GM19328 (cell line): ENCODE measurements around the gene CHN2.

ENCODE experiments used
- ATAC-seq: cut with Tn5 transposase; IDR thresholded peaks from one replicate; pipeline ENCODE4 v1.9.1; 2021; ENCODE audit warnings: mild to moderate bottlenecking, moderate library complexity; ENCODE audit not compliant: unreplicated experiment

CHN2 gene

GRCh38 chr7:29421010-29421956 is 226.7 kb downstream of the CHN2 start:
- no peak for ATAC-seq

GRCh38 chr7:29422829-29423228 is 228.3 kb downstream of the CHN2 start:
- no peak for ATAC-seq

GRCh38 chr7:29424295-29424983 is 229.9 kb downstream of the CHN2 start:
- no peak for ATAC-seq

- no peak for ATAC-seq
Observed at GRCh38 chr7:29424984-29425309, 230.4 kb downstream of the CHN2 start.

GRCh38 chr7:29426587-29426986 is 232.0 kb downstream of the CHN2 start:
- ATAC-seq, result no peak

- ATAC-seq, result no peak
Observed at GRCh38 chr7:29429401-29429800, 234.8 kb downstream of the CHN2 start.

GRCh38 chr7:29430279-29430949 is 235.8 kb downstream of the CHN2 start:
- no peak for ATAC-seq

- no peak for ATAC-seq
Observed at GRCh38 chr7:29431686-29432085, 237.1 kb downstream of the CHN2 start.

- ATAC-seq, result no peak
Observed at GRCh38 chr7:29432721-29433120, 238.1 kb downstream of the CHN2 start.

GRCh38 chr7:29434380-29434768 is 239.8 kb downstream of the CHN2 start:
- ATAC-seq, result no peak

GRCh38 chr7:29435167-29435566 is 240.6 kb downstream of the CHN2 start:
- no peak for ATAC-seq

- no peak for ATAC-seq
Observed at GRCh38 chr7:29435902-29436301, 241.3 kb downstream of the CHN2 start.

- no peak for ATAC-seq
Observed at GRCh38 chr7:29442146-29442545, 247.6 kb downstream of the CHN2 start.

GRCh38 chr7:29443552-29443951 is 249.0 kb downstream of the CHN2 start:
- no peak for ATAC-seq

GRCh38 chr7:29444267-29444666 is 249.7 kb downstream of the CHN2 start:
- ATAC-seq, result no peak

GRCh38 chr7:29445736-29446135 is 251.2 kb downstream of the CHN2 start:
- ATAC-seq, result no peak

GRCh38 chr7:29447828-29448227 is 253.3 kb downstream of the CHN2 start:
- no peak for ATAC-seq

- no peak for ATAC-seq
Observed at GRCh38 chr7:29449569-29450260, 255.1 kb downstream of the CHN2 start.

GRCh38 chr7:29453021-29453420 is 258.4 kb downstream of the CHN2 start:
- ATAC-seq, result no peak

- ATAC-seq, result no peak
Observed at GRCh38 chr7:29454464-29454863, 259.9 kb downstream of the CHN2 start.

GRCh38 chr7:29454899-29455451 is 260.4 kb downstream of the CHN2 start:
- no peak for ATAC-seq
